PC-3 (cell line): ENCODE results near the gene SPRY1. TPM values are rescaled to one million over a fixed set of nuclear protein-coding genes. Genes with fewer than 3 reads are reported as not detected.

Source experiments
- ATAC-seq: fragments of 200-7000 bp; cut with Tn5 transposase; 2 replicates; pipeline ENCODE4 v1.9.1; 2020; ENCODE audit warnings: mild to moderate bottlenecking, moderate library complexity
- BruUV-seq: library from RNA; stranded (reverse); fragments of 400-500 nt; replicated peaks from 2 replicates; lab custom pipeline; 2021; lab: Mats Ljungman, UMichigan
- CTCF ChIA-PET: fragments of 300-600 bp; sonication (Branson Sonifier 250); formaldehyde crosslinking; loops from one replicate; lab custom pipeline; 2022; ENCODE audit warnings: antibody characterized with exemption; lab: Charles Lee
- POLR2A ChIA-PET: fragments of 300-600 bp; sonication (Branson Sonifier 250); formaldehyde crosslinking; loops from one replicate; lab custom pipeline; 2022; ENCODE audit warnings: antibody characterized with exemption; ENCODE audit not compliant: unreplicated experiment; lab: Charles Lee
- DNase-seq: peaks from one replicate; pipeline ENCODE4 v3.0.0-alpha.2; 2015
- H2AFZ ChIP-seq: fragments of 300-600 bp; sonication (generic); 2 replicates; pipeline ENCODE4 v1.6.0; 2016; ENCODE audit warnings: antibody characterized with exemption, low read length
- H3F3A ChIP-seq: fragments of 300-600 bp; sonication (generic); one replicate; pipeline ENCODE4 v1.6.0; 2017; ENCODE audit warnings: antibody characterized with exemption, low read length, control low read depth, mild to moderate bottlenecking; ENCODE audit not compliant: unreplicated experiment
- H3K27ac ChIP-seq: fragments of 300-600 bp; sonication (generic); 2 replicates; pipeline ENCODE4 v1.5.1; 2016; ENCODE audit warnings: mild to moderate bottlenecking, low read length
- H3K27me3 ChIP-seq: fragments of 300-600 bp; sonication (generic); 2 replicates; pipeline ENCODE4 v1.6.1; 2016; ENCODE audit warnings: low read length, mixed read lengths
- H3K36me3 ChIP-seq: fragments of 300-600 bp; sonication (generic); 2 replicates; pipeline ENCODE4 v1.6.1; 2016; ENCODE audit warnings: low read depth, mixed run types, low read length, mixed read lengths
- H3K4me1 ChIP-seq: fragments of 300-600 bp; sonication (generic); 2 replicates; pipeline ENCODE4 v1.5.1; 2016; ENCODE audit warnings: low read length; ENCODE audit not compliant: insufficient read depth
- H3K4me2 ChIP-seq: fragments of 300-600 bp; sonication (generic); 2 replicates; pipeline ENCODE4 v1.6.0; 2016; ENCODE audit warnings: low read length
- H3K4me3 ChIP-seq: fragments of 300-600 bp; sonication (generic); 2 replicates; pipeline ENCODE4 v1.5.1; 2016; ENCODE audit warnings: mild to moderate bottlenecking, low read length, mixed read lengths
- H3K79me2 ChIP-seq: fragments of 300-600 bp; sonication (generic); 2 replicates; pipeline ENCODE4 v1.6.1; 2017; ENCODE audit warnings: low read length, mixed read lengths
- H3K9ac ChIP-seq: fragments of 300-600 bp; sonication (generic); 2 replicates; pipeline ENCODE4 v1.6.0; 2016; ENCODE audit warnings: mild to moderate bottlenecking, low read length
- H3K9me2 ChIP-seq: fragments of 300-600 bp; sonication (generic); replicated peaks from 2 replicates; pipeline ENCODE4 v1.6.1; 2016; ENCODE audit warnings: mixed run types, low read length, mixed read lengths
- H3K9me3 ChIP-seq: fragments of 300-600 bp; sonication (generic); 2 replicates; pipeline ENCODE4 v1.6.1; 2016; ENCODE audit warnings: low read length, mixed read lengths
- H4K20me1 ChIP-seq: fragments of 300-600 bp; sonication (generic); 2 replicates; pipeline ENCODE4 v1.6.1; 2016; ENCODE audit warnings: low read length, mixed read lengths
- CTCF ChIP-seq: fragments of 300-600 bp; sonication (generic); conservative IDR thresholded peaks from 2 replicates; pipeline ENCODE4 v1.5.1; 2017; ENCODE audit warnings: antibody characterized with exemption, low read depth, mild to moderate bottlenecking, low read length
- EZH2 ChIP-seq: fragments of 300-600 bp; sonication (generic); IDR thresholded peaks from one replicate; pipeline ENCODE4 v1.6.1; 2017; ENCODE audit warnings: antibody characterized with exemption, mild to moderate bottlenecking, low read length; ENCODE audit not compliant: unreplicated experiment
- EZH2phosphoT487 ChIP-seq: fragments of 300-600 bp; sonication (generic); IDR thresholded peaks from 2 replicates; pipeline ENCODE4 v1.6.1; 2018; ENCODE audit warnings: mild to moderate bottlenecking, antibody characterized with exemption, low read length, borderline replicate concordance
- intact Hi-C: fragments of 100-400 bp; cut with micrococcal nuclease; formaldehyde crosslinking; loops from 2 replicates; pipeline ENCODE4 v1.9.0; 2023
- total RNA-seq: library from RNA; depleted of rRNA; stranded (reverse); fragments of >200 nt; gene quantifications from 2 replicates; pipeline ENCODE4 v1.2.3, GENCODE V29; 2014

The SPRY1 gene
- total RNA-seq, 1 experiment from 2014 or later, result 26.4 TPM

GRCh38 chr4:123406872-123407271 lies 10.3 kb downstream of the SPRY1 start:
- H3K4me1 ChIP-seq, result peaks cover 25% of the 10 kb centered on the region
- no peaks in the 10 kb centered on the region for H3K9me3 ChIP-seq
- DNase-seq (no peak), ATAC-seq (no peak)
- H3F3A ChIP-seq, result no peaks in the 10 kb centered on the region
- H3K36me3 ChIP-seq, result peaks cover 28% of the 10 kb centered on the region
- no peak overlapping the region for H3K4me3 ChIP-seq
- peaks cover 17% of the 10 kb centered on the region; the same call in 1 of the 2 replicates for H4K20me1 ChIP-seq
- peaks cover 51% of the 10 kb centered on the region for H3K79me2 ChIP-seq
- H3K9ac ChIP-seq, result no peak overlapping the region
- H3K9me2 ChIP-seq, result no peaks in the 10 kb centered on the region
- no TSS peak for BruUV-seq
- H3K27me3 ChIP-seq, result no peaks in the 10 kb centered on the region
- H2AFZ ChIP-seq, result no peak overlapping the region
- H3K4me2 ChIP-seq, result no peak overlapping the region
- POLR2A ChIA-PET, result interaction anchor here (0.6 to 0.7 kb wide), 2 partner anchors 10 to 43 kb away, joined by 3 to 8 read pairs; no protein-coding TSS in a partner anchor
- intact Hi-C loops, result no loop called here
- CTCF ChIA-PET, result no interaction called here
- H3K27ac ChIP-seq, result no peak overlapping the region
- TF ChIP-seq EZH2 (no peak), CTCF (no peak), EZH2phosphoT487 (no peak)

GRCh38 chr4:123408471-123409084 lies 12.0 kb downstream of the SPRY1 start:
- TF ChIP-seq EZH2, result no peak
- no peak for TF ChIP-seq EZH2phosphoT487
- TF ChIP-seq CTCF, result no peak
- BruUV-seq, result no TSS peak

GRCh38 chr4:123409334-123409733 lies 12.7 kb downstream of the SPRY1 start:
- DNase-seq, result no peak
- Histone ChIP-seq H3K9me2 (no peaks in the 10 kb centered on the region), H3K27ac (no peak overlapping the region), H3K4me3 (no peak overlapping the region), H3K9ac (no peak overlapping the region), H4K20me1 (no peaks in the 10 kb centered on the region), H3K9me3 (no peaks in the 10 kb centered on the region), H2AFZ (no peak overlapping the region), H3K4me1 (peaks cover 25% of the 10 kb centered on the region), H3K79me2 (peaks cover 26% of the 10 kb centered on the region), H3K36me3 (0 out of 2 replicates have a peak, but pooled peaks cover 6% of the 10 kb centered on the region), H3K4me2 (no peak overlapping the region), H3F3A (no peaks in the 10 kb centered on the region), H3K27me3 (no peaks in the 10 kb centered on the region)
- ATAC-seq, result no peak; the same call in 1 of the 2 replicates
- no peak for TF ChIP-seq EZH2
- TF ChIP-seq EZH2phosphoT487, result no peak
- no peak for TF ChIP-seq CTCF
- BruUV-seq, result no TSS peak
- ChIA-PET POLR2A (no interaction called here), CTCF (no interaction called here)
- intact Hi-C loops, result no loop called here

More at GRCh38 chr4:123408471-123409084, 12.0 kb downstream of the SPRY1 start:
- peaks cover 34% of the 10 kb centered on the region for H3K79me2 ChIP-seq
- ATAC-seq, result peak; percentile 6; the same call in 1 of the 2 replicates
- ChIA-PET POLR2A (no interaction called here), CTCF (no interaction called here)
- H3K4me1 ChIP-seq, result peaks cover 27% of the 10 kb centered on the region
- H4K20me1 ChIP-seq, result peaks cover 3% of the 10 kb centered on the region; the same call in 1 of the 2 replicates
- H3K9ac ChIP-seq, result no peak overlapping the region
- H3K36me3 ChIP-seq, result peaks cover 11% of the 10 kb centered on the region; the same call in 1 of the 2 replicates
- no peak overlapping the region for H2AFZ ChIP-seq
- no peak overlapping the region for H3K27ac ChIP-seq
- peak; percentile 26 for DNase-seq
- no peaks in the 10 kb centered on the region for H3F3A ChIP-seq
- no peak overlapping the region for H3K4me3 ChIP-seq
- no peak overlapping the region for H3K4me2 ChIP-seq
- intact Hi-C loops, result no loop called here
- H3K9me2 ChIP-seq, result no peaks in the 10 kb centered on the region
- H3K9me3 ChIP-seq, result no peaks in the 10 kb centered on the region
- no peaks in the 10 kb centered on the region for H3K27me3 ChIP-seq
